ENCODE data around the gene RNPS1. TPM values are rescaled to one million over a fixed set of nuclear protein-coding genes. Genes with fewer than 3 reads are reported as not detected.

Gene RNPS1
- total and polyA plus RNA-seq, 9 of the 15 experiments (the other 6 are each of a cell fraction or from before 2014, with no cell fraction given): 44.9 to 338 (median 202) TPM

GRCh38 chr16:2280461-2280860 is 12.5 kb upstream of the RNPS1 start:
- ATAC-seq (no peak), DNase-seq (ENCODE audit: extremely low read depth in 1 of 4, low spot score in 3 of 4) (no peak), FAIRE-seq (no peak)
- no peak overlapping the region for H3K4me2 ChIP-seq (ENCODE audit: insufficient read depth, low read length)
- no peaks in the 10 kb centered on the region for H3K9me1 ChIP-seq (ENCODE audit: control insufficient read depth, insufficient read depth, low read length)
- no peak overlapping the region for H3K27ac ChIP-seq (ENCODE audit: extremely low read depth, low read depth, low read length)
- TF ChIP-seq FOXO4 (CRISPR knock-in tag; IDR thresholded peaks at IDR 0.05): no peak
- no peak for TF ChIP-seq SIN3B (IDR thresholded peaks at IDR 0.05; ENCODE audit: low read depth)
- TF ChIP-seq MTA2 (IDR thresholded peaks at IDR 0.05; ENCODE audit: low read depth): no peak
- no peak for TF ChIP-seq GABPB1 (CRISPR knock-in tag; IDR thresholded peaks at IDR 0.05)
- TF ChIP-seq ZNF75A (CRISPR knock-in tag; IDR thresholded peaks at IDR 0.05): no peak
- no peak overlapping the region for H3K4me3 ChIP-seq
- H3K36me3 ChIP-seq (ENCODE audit: control insufficient read depth, insufficient read depth, low read length): peaks cover 62% of the 10 kb centered on the region; the same call in 2 of the 3 replicates
- BruUV-seq (replicated peaks): no TSS peak
- peaks cover 0 to 30% of the 10 kb centered on the region in 2 experiments; a peak in 1 of 5 replicates for H3K4me1 ChIP-seq (replicated peaks in 1 of 2; ENCODE audit: control insufficient read depth in 2 of 2, insufficient read depth in 2 of 2, low read length in 2 of 2)
- intact Hi-C loops (cut with micrococcal nuclease) (no loop called here), in situ Hi-C loops (cut with MboI) (no loop called here)
- H3K27me3 ChIP-seq (ENCODE audit: control insufficient read depth in 2 of 2, insufficient read depth in 2 of 2, low read length in 2 of 2): no peaks in the 10 kb centered on the region
- H3K9ac ChIP-seq (ENCODE audit: insufficient read depth in 1 of 2, low read depth in 2 of 2, low read length in 2 of 2): no peak overlapping the region
- H3K9me3 ChIP-seq (replicated peaks; ENCODE audit: control insufficient read depth, insufficient read depth, low read depth, low read length): no peaks in the 10 kb centered on the region
- POLR2A ChIA-PET: interaction anchor here (0.9 to 1.5 kb wide), 4 partner anchors 9 to 293 kb away, joined by 3 to 6 read pairs (median 4); no protein-coding TSS in a partner anchor
- no peaks in the 10 kb centered on the region for H4K20me1 ChIP-seq (replicated peaks; ENCODE audit: control insufficient read depth, insufficient read depth, low read length)
- WGBS (ENCODE audit: insufficient coverage, low coverage, missing lambda C conversion rate): 90% methylated on average over 7 of the region's 8 CpGs
- CTCF ChIA-PET (ENCODE audit: low intra/inter-chr PET ratio): no interaction called here
- H3K79me2 ChIP-seq (ENCODE audit: control insufficient read depth, insufficient read depth, low read length): no peaks in the 10 kb centered on the region
- no peak overlapping the region for H2AFZ ChIP-seq (ENCODE audit: low read depth, low read length)

Data from K562 (cell line).